HCT116 (cell line): ENCODE data around the gene NCBP2L. TPM values are rescaled to one million over a fixed set of nuclear protein-coding genes. Genes with fewer than 3 reads are reported as not detected.

ENCODE experiments used
- ATAC-seq: fragments of 200-7000 bp; cut with Tn5 transposase; 2 replicates; pipeline ENCODE4 v1.9.1; 2020; ENCODE audit warnings: mild to moderate bottlenecking, moderate library complexity
- BruUV-seq: library from RNA; stranded (reverse); fragments of 400-500 nt; replicated peaks from 2 replicates; lab custom pipeline; 2021; lab: Mats Ljungman, UMichigan
- CTCF ChIA-PET: fragments of 300-600 bp; sonication (Branson Sonifier 250); formaldehyde crosslinking; loops from one replicate; lab custom pipeline; 2021; ENCODE audit warnings: antibody characterized with exemption; lab: Charles Lee
- POLR2A ChIA-PET: fragments of 300-600, 350-600 bp; sonication (Branson Sonifier 250); formaldehyde crosslinking; loops from one replicate; lab custom pipeline; 2021; ENCODE audit warnings: antibody characterized with exemption; lab: Charles Lee
- RAD21 ChIA-PET, 2 experiments: fragments of 300-600 bp; sonication (Branson Sonifier 250); formaldehyde crosslinking; loops; one replicate each; lab custom pipeline; 2023; ENCODE audit warnings: low total read pairs in 2 of 2; ENCODE audit not compliant: uncharacterized antibody in 2 of 2, unreplicated experiment in 2 of 2, low non-redundant PET in 1 of 2; lab: Charles Lee
- DNase-seq: peaks from one replicate; pipeline ENCODE4 v3.0.0-alpha.2; 2010; ENCODE audit warnings: low read depth, low spot score
- H2AFZ ChIP-seq: fragments of 200-600 bp; shearing (Covaris generic), sonication (generic); 2 replicates; pipeline ENCODE4 v1.6.1; 2017; ENCODE audit warnings: low read depth, mixed run types, mixed read lengths, antibody characterized with exemption, low read length; ENCODE audit not compliant: poor library complexity, severe bottlenecking
- H3K27ac ChIP-seq: 2 replicates; pipeline ENCODE4 v1.5.1; 2012; ENCODE audit warnings: low read depth, low read length
- H3K27me3 ChIP-seq: fragments of 200-600 bp; sonication (generic); 2 replicates; pipeline ENCODE4 v1.6.1; 2016; ENCODE audit warnings: mixed run types, low read length, mixed read lengths; ENCODE audit not compliant: insufficient read depth
- H3K36me3 ChIP-seq, 2 experiments: fragments of 200-500 bp in 1 of 2; fragments of 200-600 bp in 1 of 2; sonication (Bioruptor generic) in 1 of 2; sonication (generic) in 1 of 2; 2 replicates each; pipeline versions ENCODE4 v1.5.1 to v1.6.1; 2014 to 2016; ENCODE audit warnings: low read length in 2 of 2, inconsistent platforms in 1 of 2, mixed read lengths in 1 of 2, mixed run types in 1 of 2; ENCODE audit not compliant: insufficient read depth in 2 of 2, control insufficient read depth in 1 of 2
- H3K4me1 ChIP-seq, 2 experiments: fragments of 200-600 bp in 1 of 2; sonication (generic) in 1 of 2; 2 replicates each; pipeline versions ENCODE4 v1.5.1 to v1.6.1; 2012 to 2017; ENCODE audit warnings: low read length in 2 of 2, inconsistent platforms in 1 of 2, mild to moderate bottlenecking in 1 of 2, mixed read lengths in 1 of 2, mixed run types in 1 of 2, moderate library complexity in 1 of 2; ENCODE audit not compliant: insufficient read depth in 2 of 2, control insufficient read depth in 1 of 2
- H3K4me2 ChIP-seq: fragments of 200-600 bp; sonication (generic); 2 replicates; pipeline ENCODE4 v1.6.1; 2017; ENCODE audit warnings: mixed run types, low read length, mixed read lengths
- H3K4me3 ChIP-seq, 2 experiments: fragments of 200-600 bp in 1 of 2; sonication (generic) in 1 of 2; replicated peaks in 1 of 2; 2 replicates each; pipeline ENCODE4 v1.5.1; 2011 to 2016; ENCODE audit warnings: low read length in 2 of 2, control low read depth in 1 of 2, low read depth in 1 of 2, mild to moderate bottlenecking in 1 of 2, mixed read lengths in 1 of 2, mixed run types in 1 of 2
- H3K79me2 ChIP-seq: fragments of 200-600 bp; sonication (generic); 2 replicates; pipeline ENCODE4 v1.6.1; 2017; ENCODE audit warnings: mild to moderate bottlenecking, mixed run types, low read length, moderate library complexity, mixed read lengths; ENCODE audit not compliant: insufficient read depth
- H3K9ac ChIP-seq: fragments of 200-600 bp; sonication (generic); 2 replicates; pipeline ENCODE4 v1.6.1; 2016; ENCODE audit warnings: low read length, mixed read lengths
- H3K9me2 ChIP-seq: fragments of 200-600 bp; sonication (generic), shearing (Covaris generic); 2 replicates; pipeline ENCODE4 v1.6.1; 2017; ENCODE audit warnings: mixed run types, mild to moderate bottlenecking, moderate library complexity; ENCODE audit not compliant: insufficient read depth
- H3K9me3 ChIP-seq, 2 experiments: fragments of 200-500 bp in 1 of 2; fragments of 200-600 bp in 1 of 2; sonication (Bioruptor generic) in 1 of 2; sonication (generic) in 1 of 2; 2 replicates each; pipeline ENCODE4 v1.6.1; 2014 to 2017; ENCODE audit warnings: low read length in 2 of 2, mixed read lengths in 2 of 2, inconsistent platforms in 1 of 2, low read depth in 1 of 2, mild to moderate bottlenecking in 1 of 2, mixed run types in 1 of 2, moderate library complexity in 1 of 2; ENCODE audit not compliant: control insufficient read depth in 1 of 2, insufficient read depth in 1 of 2
- H4K20me1 ChIP-seq: fragments of 200-600 bp; sonication (generic), shearing (Covaris generic); 2 replicates; pipeline ENCODE4 v1.6.1; 2017; ENCODE audit warnings: mixed run types, mild to moderate bottlenecking, moderate library complexity; ENCODE audit not compliant: insufficient read depth
- EZH2 ChIP-seq: fragments of 200-600 bp; sonication (generic); IDR thresholded peaks from 2 replicates; pipeline ENCODE4 v1.6.1; 2017; ENCODE audit warnings: antibody characterized with exemption, mixed run types
- EZH2phosphoT487 ChIP-seq: fragments of 200-600 bp; IDR thresholded peaks from 2 replicates; pipeline ENCODE4 v1.6.1; 2018; ENCODE audit warnings: antibody characterized with exemption, borderline replicate concordance
- RAD21 ChIP-seq: IDR thresholded peaks from 2 replicates; pipeline ENCODE4 v1.6.1; 2012; ENCODE audit warnings: low read depth, mild to moderate bottlenecking
- TCF7L2 ChIP-seq: IDR thresholded peaks from 2 replicates; pipeline ENCODE4 v1.7.0; 2011; ENCODE audit warnings: borderline replicate concordance, inconsistent platforms; ENCODE audit not compliant: insufficient read depth, insufficient read length; ENCODE audit errors: extremely low read depth
- intact Hi-C: fragments of 100-400 bp; cut with micrococcal nuclease; formaldehyde crosslinking; loops from 2 replicates; pipeline ENCODE4 v1.10.0; 2022
- total RNA-seq: library from RNA; stranded (reverse); gene quantifications from one replicate; pipeline ENCODE4 v1.2.1, GENCODE V29; 2021; ENCODE audit not compliant: unreplicated experiment
- TF ChIP-seq, protein P1 (sequence below): IDR thresholded peaks from 2 replicates; pipeline ENCODE4 v1.6.1; 2011; ENCODE audit warnings: mild to moderate bottlenecking, low read length, moderate library complexity; ENCODE audit not compliant: insufficient replicate concordance; ENCODE audit errors: extremely low read depth
- TF ChIP-seq, protein P2 (sequence below), 3 experiments: fragments of 200-600 bp in 1 of 3; sonication (generic) in 1 of 3; IDR thresholded peaks in 2 of 3; conservative IDR thresholded peaks in 1 of 3; 2 replicates each; pipeline ENCODE4 v1.5.1; 2012 to 2017; ENCODE audit warnings: low read depth in 2 of 3, low read length in 2 of 3, antibody characterized with exemption in 1 of 3, borderline replicate concordance in 1 of 3, control low read depth in 1 of 3, mild to moderate bottlenecking in 1 of 3, mixed read lengths in 1 of 3, mixed run types in 1 of 3, moderate library complexity in 1 of 3; ENCODE audit not compliant: insufficient read depth in 1 of 3
- TF ChIP-seq, protein P3 (sequence below): IDR thresholded peaks from 2 replicates; pipeline ENCODE4 v1.6.1; 2012; ENCODE audit warnings: low read depth

Gene NCBP2L
- total RNA-seq, 1 experiment from 2014 or later = not detected

DNA sequence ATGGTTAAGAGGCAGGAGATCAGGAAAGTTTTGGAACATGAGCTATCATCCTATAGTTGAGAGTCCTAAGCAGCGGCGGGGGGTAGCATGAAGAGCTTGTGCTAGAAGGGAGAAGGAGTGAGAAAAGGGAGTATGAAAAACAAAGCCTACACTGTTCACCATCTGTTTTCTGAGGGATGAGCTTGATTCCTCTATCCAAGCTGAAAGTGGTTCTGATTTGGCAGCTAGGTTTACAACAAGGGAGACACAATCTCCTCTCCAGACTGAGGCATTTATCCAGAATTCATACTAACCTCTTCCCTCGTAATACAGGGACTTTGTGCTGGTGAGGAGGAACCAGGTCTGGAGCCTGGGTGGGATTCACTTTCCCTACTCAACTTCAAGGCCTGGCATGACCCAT, 25.5 kb upstream of the NCBP2L start:
- ATAC-seq (no peak), DNase-seq (no peak)
- ChIA-PET CTCF (no interaction called here), RAD21 (no interaction called here), POLR2A (interaction anchor here (0.6 kb wide), 1 partner anchor 94 kb away, joined by 5 read pairs; no protein-coding TSS in a partner anchor)
- Histone ChIP-seq H3K79me2 (no peaks in the 10 kb centered on the region), H4K20me1 (no peaks in the 10 kb centered on the region), H3K27ac (no peak overlapping the region), H3K27me3 (no peaks in the 10 kb centered on the region), H3K4me2 (no peak overlapping the region), H3K36me3 (no peaks in the 10 kb centered on the region), H3K9me2 (no peaks in the 10 kb centered on the region), H3K9me3 (no peaks in the 10 kb centered on the region), H3K9ac (no peak overlapping the region), H3K4me1 (peaks cover 11 to 12% of the 10 kb centered on the region in 2 experiments; a peak in 3 of 4 replicates), H2AFZ (no peak overlapping the region), H3K4me3 (no peak overlapping the region)
- no TSS peak for BruUV-seq
- intact Hi-C loops = no loop called here
- TF ChIP-seq, protein P1, sequence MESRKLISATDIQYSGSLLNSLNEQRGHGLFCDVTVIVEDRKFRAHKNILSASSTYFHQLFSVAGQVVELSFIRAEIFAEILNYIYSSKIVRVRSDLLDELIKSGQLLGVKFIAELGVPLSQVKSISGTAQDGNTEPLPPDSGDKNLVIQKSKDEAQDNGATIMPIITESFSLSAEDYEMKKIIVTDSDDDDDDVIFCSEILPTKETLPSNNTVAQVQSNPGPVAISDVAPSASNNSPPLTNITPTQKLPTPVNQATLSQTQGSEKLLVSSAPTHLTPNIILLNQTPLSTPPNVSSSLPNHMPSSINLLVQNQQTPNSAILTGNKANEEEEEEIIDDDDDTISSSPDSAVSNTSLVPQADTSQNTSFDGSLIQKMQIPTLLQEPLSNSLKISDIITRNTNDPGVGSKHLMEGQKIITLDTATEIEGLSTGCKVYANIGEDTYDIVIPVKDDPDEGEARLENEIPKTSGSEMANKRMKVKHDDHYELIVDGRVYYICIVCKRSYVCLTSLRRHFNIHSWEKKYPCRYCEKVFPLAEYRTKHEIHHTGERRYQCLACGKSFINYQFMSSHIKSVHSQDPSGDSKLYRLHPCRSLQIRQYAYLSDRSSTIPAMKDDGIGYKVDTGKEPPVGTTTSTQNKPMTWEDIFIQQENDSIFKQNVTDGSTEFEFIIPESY = no peak
- TF ChIP-seq, protein P2, sequence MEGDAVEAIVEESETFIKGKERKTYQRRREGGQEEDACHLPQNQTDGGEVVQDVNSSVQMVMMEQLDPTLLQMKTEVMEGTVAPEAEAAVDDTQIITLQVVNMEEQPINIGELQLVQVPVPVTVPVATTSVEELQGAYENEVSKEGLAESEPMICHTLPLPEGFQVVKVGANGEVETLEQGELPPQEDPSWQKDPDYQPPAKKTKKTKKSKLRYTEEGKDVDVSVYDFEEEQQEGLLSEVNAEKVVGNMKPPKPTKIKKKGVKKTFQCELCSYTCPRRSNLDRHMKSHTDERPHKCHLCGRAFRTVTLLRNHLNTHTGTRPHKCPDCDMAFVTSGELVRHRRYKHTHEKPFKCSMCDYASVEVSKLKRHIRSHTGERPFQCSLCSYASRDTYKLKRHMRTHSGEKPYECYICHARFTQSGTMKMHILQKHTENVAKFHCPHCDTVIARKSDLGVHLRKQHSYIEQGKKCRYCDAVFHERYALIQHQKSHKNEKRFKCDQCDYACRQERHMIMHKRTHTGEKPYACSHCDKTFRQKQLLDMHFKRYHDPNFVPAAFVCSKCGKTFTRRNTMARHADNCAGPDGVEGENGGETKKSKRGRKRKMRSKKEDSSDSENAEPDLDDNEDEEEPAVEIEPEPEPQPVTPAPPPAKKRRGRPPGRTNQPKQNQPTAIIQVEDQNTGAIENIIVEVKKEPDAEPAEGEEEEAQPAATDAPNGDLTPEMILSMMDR (IDR thresholded peaks at IDR 0.05 in 2 of 3, conservative IDR thresholded peaks at IDR 0.05 in 1 of 3; ENCODE audit: borderline replicate concordance in 1 of 3, insufficient read depth in 1 of 3, low read depth in 2 of 3, low read length in 2 of 3) = no peak
- TF ChIP-seq RAD21 (no peak), EZH2 (no peak), EZH2phosphoT487 (no peak), TCF7L2 (no peak)
- TF ChIP-seq, protein P3, sequence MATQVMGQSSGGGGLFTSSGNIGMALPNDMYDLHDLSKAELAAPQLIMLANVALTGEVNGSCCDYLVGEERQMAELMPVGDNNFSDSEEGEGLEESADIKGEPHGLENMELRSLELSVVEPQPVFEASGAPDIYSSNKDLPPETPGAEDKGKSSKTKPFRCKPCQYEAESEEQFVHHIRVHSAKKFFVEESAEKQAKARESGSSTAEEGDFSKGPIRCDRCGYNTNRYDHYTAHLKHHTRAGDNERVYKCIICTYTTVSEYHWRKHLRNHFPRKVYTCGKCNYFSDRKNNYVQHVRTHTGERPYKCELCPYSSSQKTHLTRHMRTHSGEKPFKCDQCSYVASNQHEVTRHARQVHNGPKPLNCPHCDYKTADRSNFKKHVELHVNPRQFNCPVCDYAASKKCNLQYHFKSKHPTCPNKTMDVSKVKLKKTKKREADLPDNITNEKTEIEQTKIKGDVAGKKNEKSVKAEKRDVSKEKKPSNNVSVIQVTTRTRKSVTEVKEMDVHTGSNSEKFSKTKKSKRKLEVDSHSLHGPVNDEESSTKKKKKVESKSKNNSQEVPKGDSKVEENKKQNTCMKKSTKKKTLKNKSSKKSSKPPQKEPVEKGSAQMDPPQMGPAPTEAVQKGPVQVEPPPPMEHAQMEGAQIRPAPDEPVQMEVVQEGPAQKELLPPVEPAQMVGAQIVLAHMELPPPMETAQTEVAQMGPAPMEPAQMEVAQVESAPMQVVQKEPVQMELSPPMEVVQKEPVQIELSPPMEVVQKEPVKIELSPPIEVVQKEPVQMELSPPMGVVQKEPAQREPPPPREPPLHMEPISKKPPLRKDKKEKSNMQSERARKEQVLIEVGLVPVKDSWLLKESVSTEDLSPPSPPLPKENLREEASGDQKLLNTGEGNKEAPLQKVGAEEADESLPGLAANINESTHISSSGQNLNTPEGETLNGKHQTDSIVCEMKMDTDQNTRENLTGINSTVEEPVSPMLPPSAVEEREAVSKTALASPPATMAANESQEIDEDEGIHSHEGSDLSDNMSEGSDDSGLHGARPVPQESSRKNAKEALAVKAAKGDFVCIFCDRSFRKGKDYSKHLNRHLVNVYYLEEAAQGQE = no peak
